Measurements from ENCODE around the gene CYYR1.

DNA sequence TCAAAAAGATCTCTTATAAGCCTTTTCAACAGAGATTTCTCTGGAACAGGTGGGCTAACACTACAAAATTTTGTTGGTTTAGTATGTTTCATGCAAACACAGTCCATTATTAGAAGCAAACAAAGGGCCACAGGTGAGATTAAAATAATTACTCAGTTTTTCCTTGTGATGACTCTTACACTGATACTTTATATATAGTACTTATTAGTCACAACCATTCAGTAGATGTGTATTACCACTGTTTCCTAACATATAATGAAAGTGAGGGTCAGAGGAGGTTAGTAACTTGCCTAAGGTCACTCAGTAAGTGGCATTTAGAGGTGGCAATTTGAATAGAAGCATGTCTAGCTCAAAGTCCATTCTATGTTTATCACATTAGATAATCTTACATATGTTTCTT is 44.2 kb downstream of the CYYR1 start:
- TF ChIP-seq, protein P1, sequence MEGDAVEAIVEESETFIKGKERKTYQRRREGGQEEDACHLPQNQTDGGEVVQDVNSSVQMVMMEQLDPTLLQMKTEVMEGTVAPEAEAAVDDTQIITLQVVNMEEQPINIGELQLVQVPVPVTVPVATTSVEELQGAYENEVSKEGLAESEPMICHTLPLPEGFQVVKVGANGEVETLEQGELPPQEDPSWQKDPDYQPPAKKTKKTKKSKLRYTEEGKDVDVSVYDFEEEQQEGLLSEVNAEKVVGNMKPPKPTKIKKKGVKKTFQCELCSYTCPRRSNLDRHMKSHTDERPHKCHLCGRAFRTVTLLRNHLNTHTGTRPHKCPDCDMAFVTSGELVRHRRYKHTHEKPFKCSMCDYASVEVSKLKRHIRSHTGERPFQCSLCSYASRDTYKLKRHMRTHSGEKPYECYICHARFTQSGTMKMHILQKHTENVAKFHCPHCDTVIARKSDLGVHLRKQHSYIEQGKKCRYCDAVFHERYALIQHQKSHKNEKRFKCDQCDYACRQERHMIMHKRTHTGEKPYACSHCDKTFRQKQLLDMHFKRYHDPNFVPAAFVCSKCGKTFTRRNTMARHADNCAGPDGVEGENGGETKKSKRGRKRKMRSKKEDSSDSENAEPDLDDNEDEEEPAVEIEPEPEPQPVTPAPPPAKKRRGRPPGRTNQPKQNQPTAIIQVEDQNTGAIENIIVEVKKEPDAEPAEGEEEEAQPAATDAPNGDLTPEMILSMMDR (IDR thresholded peaks at IDR 0.05; ENCODE audit: extremely low read depth in 1 of 2, insufficient read depth in 1 of 2, low read depth in 1 of 2, low read length in 2 of 2): no peak
- no peak for TF ChIP-seq POLR2AphosphoS5 (IDR thresholded peaks at IDR 0.05; ENCODE audit: insufficient read depth, low read depth, low read length)
- TF ChIP-seq POLR2A (IDR thresholded peaks at IDR 0.05; ENCODE audit: low read depth, low read length): no peak
- TF ChIP-seq EZH2 (IDR thresholded peaks at IDR 0.05; ENCODE audit: borderline replicate concordance, low read depth, low read length, severe bottlenecking): no peak
- TF ChIP-seq MYC (IDR thresholded peaks at IDR 0.05; ENCODE audit: low read depth, low read length): no peak
- TF ChIP-seq, protein P2, sequence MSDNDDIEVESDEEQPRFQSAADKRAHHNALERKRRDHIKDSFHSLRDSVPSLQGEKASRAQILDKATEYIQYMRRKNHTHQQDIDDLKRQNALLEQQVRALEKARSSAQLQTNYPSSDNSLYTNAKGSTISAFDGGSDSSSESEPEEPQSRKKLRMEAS (IDR thresholded peaks at IDR 0.05; ENCODE audit: insufficient read depth, insufficient read length): no peak
- no peak for TF ChIP-seq GATA2 (IDR thresholded peaks at IDR 0.05; ENCODE audit: insufficient read depth, insufficient read length, low read depth, low read length)
- TF ChIP-seq FOS (IDR thresholded peaks at IDR 0.05; ENCODE audit: borderline replicate concordance, insufficient read depth, low read length): no peak
- no peak for TF ChIP-seq JUN (IDR thresholded peaks at IDR 0.05; ENCODE audit: borderline replicate concordance, insufficient read depth, insufficient read length, low read depth)

Measured in endothelial cell of umbilical vein (primary cell).